IMR-90 (cell line): Measurements from ENCODE around the gene PAX5.
"Not testable (repeated sequence)": the region's sequence is repeated elsewhere in the genome, so short reads cannot be mapped to it uniquely, and the experiment has no call there.

Source experiments
- BHLHE40 ChIP-seq: fragments of 150-350 bp; IDR thresholded peaks from 2 replicates; pipeline ENCODE4 v1.6.1; 2016; ENCODE audit warnings: mild to moderate bottlenecking, low read depth, low read length
- CEBPB ChIP-seq: IDR thresholded peaks from 2 replicates; pipeline ENCODE4 v1.6.1; 2012; ENCODE audit warnings: low read depth, low read length, improper control_type of control experiment
- CTCF ChIP-seq: conservative IDR thresholded peaks from 2 replicates; pipeline ENCODE4 v1.5.1; 2012; ENCODE audit warnings: mild to moderate bottlenecking, low read depth, low read length, improper control_type of control experiment
- MAFK ChIP-seq: IDR thresholded peaks from 2 replicates; pipeline ENCODE4 v1.6.1; 2012; ENCODE audit warnings: low read depth, low read length, improper control_type of control experiment
- MAZ ChIP-seq: IDR thresholded peaks from 2 replicates; pipeline ENCODE4 v1.6.1; 2012; ENCODE audit warnings: low read depth, mild to moderate bottlenecking, low read length, improper control_type of control experiment, moderate library complexity, borderline replicate concordance
- NFE2L2 ChIP-seq: fragments of 150-350 bp; IDR thresholded peaks from 2 replicates; pipeline ENCODE4 v1.6.1; 2016; ENCODE audit warnings: low read depth, mild to moderate bottlenecking, low read length
- POLR2A ChIP-seq: IDR thresholded peaks from 2 replicates; pipeline ENCODE4 v1.6.1; 2012; ENCODE audit warnings: mild to moderate bottlenecking, low read depth, low read length
- RAD21 ChIP-seq: IDR thresholded peaks from 2 replicates; pipeline ENCODE4 v1.6.1; 2012; ENCODE audit warnings: low read length, improper control_type of control experiment
- USF2 ChIP-seq: fragments of 150-350 bp; IDR thresholded peaks from 2 replicates; pipeline ENCODE4 v1.6.1; 2017; ENCODE audit warnings: mild to moderate bottlenecking, antibody characterized with exemption, low read length, low read depth

- TF ChIP-seq CTCF, RAD21, POLR2A, BHLHE40, CEBPB, USF2, MAFK, MAZ, NFE2L2: not testable (repeated sequence)
Measured at GRCh38 chr9:37074790-37075189, 40.7 kb upstream of the PAX5 start.
